ENCODE data around the gene RIN3.

GRCh38 chr14:92549105-92549858 lies 35.7 kb downstream of the RIN3 start:
- TF ChIP-seq, protein P1, sequence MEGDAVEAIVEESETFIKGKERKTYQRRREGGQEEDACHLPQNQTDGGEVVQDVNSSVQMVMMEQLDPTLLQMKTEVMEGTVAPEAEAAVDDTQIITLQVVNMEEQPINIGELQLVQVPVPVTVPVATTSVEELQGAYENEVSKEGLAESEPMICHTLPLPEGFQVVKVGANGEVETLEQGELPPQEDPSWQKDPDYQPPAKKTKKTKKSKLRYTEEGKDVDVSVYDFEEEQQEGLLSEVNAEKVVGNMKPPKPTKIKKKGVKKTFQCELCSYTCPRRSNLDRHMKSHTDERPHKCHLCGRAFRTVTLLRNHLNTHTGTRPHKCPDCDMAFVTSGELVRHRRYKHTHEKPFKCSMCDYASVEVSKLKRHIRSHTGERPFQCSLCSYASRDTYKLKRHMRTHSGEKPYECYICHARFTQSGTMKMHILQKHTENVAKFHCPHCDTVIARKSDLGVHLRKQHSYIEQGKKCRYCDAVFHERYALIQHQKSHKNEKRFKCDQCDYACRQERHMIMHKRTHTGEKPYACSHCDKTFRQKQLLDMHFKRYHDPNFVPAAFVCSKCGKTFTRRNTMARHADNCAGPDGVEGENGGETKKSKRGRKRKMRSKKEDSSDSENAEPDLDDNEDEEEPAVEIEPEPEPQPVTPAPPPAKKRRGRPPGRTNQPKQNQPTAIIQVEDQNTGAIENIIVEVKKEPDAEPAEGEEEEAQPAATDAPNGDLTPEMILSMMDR (IDR thresholded peaks at IDR 0.05): no peak
- TF ChIP-seq POLR2A (IDR thresholded peaks at IDR 0.05): no peak
- no peak for TF ChIP-seq EP300 (IDR thresholded peaks at IDR 0.05)

All from gastroesophageal sphincter (tissue), 3 donors.